ENCODE measurements around the gene BUD31.

Gene BUD31

DNA sequence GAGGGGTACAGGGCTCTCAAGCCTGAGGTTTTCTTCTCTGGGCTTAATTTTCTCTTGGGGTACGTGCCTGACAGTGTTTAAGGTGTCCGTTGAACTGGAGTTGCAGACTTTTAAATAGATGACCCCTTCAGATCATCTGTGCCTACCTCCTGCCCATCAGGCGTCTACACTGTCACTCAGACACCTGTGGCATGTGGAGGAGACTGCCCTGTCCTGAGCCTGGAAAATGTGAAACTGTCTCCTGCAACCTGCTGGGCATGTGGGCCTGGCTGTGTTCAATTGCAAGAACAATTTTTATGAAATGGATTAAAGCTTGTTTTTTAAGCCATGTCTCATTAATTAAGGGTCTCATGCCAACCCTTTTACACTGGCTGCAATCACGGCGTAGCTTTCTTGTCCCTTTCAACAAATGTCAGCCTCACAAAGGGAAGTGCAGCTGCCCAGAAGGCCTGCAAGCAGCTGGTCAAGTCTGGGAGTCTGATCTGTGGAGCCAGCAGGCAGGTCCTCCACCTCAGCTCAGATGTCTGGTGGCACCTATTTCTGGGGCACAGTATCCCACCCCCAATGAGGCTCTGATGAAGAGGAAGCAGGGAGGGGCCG is 48.4 kb downstream of the BUD31 start:
- peak overlapping the region in 1 of 2 donors; percentile 77 for H3K27ac Mint-ChIP-seq
- no peak overlapping the region for H3K4me3 Mint-ChIP-seq
- peaks cover 28% of the 10 kb centered on the region for H3K4me1 Mint-ChIP-seq
- no peaks in the 10 kb centered on the region for H3K9me3 Mint-ChIP-seq
- ATAC-seq, result no peak
- H3K27me3 Mint-ChIP-seq, result no peaks in the 10 kb centered on the region
- DNase-seq, result no peak

DNA sequence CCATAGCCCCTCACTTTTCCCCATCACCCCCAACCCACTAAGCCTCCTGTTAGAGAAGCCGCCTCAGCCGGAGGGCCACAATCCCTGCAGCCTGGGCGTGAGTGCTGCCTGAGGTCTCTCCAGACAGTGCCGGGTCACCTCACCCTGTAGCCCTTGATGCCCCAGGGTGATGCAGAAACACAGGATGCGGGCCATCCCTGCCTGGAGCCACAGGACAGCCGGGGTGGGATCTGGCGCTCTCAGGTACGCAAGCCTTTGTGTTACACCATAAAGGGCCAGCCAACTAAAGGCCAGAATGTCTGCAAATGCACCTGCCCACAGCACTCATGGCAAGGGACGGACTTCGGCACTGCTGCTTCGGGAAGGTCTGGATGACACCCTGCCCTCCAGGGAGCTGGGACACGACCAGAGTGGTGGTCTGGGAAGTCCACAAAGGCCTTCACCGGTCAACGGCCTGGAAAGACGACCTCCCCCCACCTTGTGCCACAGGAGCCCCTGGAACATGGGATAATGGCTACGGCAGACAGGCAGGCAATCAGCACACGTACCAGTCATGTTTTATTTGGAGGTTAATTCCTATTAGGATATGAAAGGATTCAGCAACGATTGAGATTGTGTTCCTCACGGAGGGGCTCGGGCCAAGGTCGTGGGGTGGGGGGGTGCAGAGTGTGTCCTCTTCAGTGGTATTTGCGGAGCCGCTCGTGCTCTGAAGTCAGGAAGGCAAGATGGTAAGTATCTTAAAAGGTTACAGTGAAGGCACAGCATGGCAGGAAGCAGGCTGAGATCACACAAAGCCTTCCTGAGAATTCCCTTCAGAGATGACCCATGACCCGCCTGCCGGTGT is 49.1 kb downstream of the BUD31 start:
- no peak overlapping the region for H3K4me3 Mint-ChIP-seq
- no peaks in the 10 kb centered on the region for H3K9me3 Mint-ChIP-seq
- no peak for ATAC-seq
- DNase-seq, result no peak
- no peaks in the 10 kb centered on the region for H3K27me3 Mint-ChIP-seq
- H3K4me1 Mint-ChIP-seq, result peaks cover 28% of the 10 kb centered on the region
- H3K27ac Mint-ChIP-seq, result no peak overlapping the region

DNA sequence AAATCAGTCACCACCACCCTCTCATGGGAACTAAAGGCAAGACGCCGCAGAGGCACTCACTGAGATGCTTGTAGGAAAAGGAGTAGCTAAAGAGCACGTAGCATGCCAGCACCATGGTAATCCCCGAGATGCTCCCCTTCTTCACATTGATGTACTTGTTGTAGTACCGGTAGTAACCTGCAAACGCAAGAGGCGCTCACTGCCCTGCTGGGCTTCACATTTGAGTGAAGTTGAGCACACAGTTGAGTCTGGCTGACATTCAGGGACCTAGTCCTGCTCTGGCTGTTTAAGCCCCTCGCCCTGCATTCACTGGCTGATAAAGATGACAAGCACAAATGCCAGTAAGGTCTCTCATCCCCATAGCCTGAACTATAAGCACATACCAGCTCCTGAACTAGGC is 50.3 kb downstream of the BUD31 start:
- H3K27ac Mint-ChIP-seq, result peak overlapping the region in 1 of 2 donors; percentile 89
- H3K9me3 Mint-ChIP-seq, result no peaks in the 10 kb centered on the region
- DNase-seq (peak; percentile 30), ATAC-seq (peak; percentile 64)
- no peaks in the 10 kb centered on the region for H3K27me3 Mint-ChIP-seq
- H3K4me3 Mint-ChIP-seq, result no peak overlapping the region
- H3K4me1 Mint-ChIP-seq, result peaks cover 34% of the 10 kb centered on the region

DNA sequence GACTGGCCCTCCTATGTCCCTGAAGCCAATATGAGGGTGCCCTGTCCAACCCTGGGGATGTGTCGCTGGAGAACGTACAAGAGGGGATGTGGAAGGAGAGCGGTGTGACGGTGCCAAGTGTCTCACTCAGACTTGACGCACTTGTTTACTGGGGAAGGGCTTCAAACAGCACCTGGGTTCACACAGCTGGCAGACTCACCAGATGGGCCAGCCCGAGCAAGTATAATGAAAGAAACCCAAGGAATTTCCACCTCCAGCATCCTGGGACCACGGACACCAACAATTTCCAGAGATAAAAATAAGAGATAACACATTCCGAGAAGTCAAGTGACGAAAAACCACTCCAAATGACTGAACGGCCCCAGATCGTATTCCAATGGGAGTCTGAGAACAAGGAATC is 51.9 kb downstream of the BUD31 start:
- H3K27ac Mint-ChIP-seq, result peak overlapping the region; percentile 20 to 64
- H3K4me3 Mint-ChIP-seq, result no peak overlapping the region
- no peak for ATAC-seq
- H3K4me1 Mint-ChIP-seq, result peaks cover 48% of the 10 kb centered on the region
- no peaks in the 10 kb centered on the region for H3K27me3 Mint-ChIP-seq
- DNase-seq, result no peak
- no peaks in the 10 kb centered on the region for H3K9me3 Mint-ChIP-seq

DNA sequence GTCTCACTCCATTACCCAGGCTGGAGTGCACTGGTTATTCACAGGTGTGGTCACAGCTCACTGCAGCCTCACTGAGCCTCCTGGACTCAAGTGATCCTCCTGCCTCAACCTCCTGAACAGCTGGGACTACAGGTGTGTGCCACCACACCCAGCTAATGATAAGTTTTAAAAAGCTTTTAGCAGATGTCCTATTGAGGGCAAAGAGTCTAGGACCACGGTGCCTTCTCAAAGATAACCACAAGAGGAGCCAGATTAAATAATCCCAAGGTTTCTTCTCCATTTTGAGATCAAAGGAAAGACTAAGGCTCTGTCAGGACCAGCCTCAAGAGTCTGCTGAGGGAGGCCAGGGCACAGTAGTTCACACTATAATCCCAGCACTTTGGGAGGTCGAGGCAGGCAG is 52.5 kb downstream of the BUD31 start:
- ATAC-seq, result no peak
- Mint-ChIP-seq H3K4me1 (peaks cover 53% of the 10 kb centered on the region), H3K9me3 (no peaks in the 10 kb centered on the region), H3K4me3 (peak overlapping the region in 1 of 2 donors; percentile 32), H3K27me3 (no peaks in the 10 kb centered on the region), H3K27ac (no peak overlapping the region)
- no peak for DNase-seq

DNA sequence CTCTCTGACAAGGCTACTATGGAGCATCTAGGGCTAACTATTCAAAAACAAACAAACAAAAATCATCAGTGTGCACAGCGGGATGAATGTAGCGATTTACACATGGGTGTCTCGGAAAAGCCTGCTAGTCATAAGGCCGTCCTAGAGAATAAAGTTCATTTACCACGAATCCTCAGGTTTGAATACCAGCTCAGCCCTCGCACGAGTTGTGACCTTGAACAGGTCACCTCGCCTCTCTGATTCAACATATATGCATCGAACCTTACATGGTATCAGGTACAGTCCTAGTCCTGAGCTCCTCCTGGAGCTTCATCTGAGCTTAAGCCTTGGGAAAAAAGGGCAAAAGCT is 56.6 kb downstream of the BUD31 start:
- ATAC-seq (peak; percentile 8), DNase-seq (no peak)
- Mint-ChIP-seq H3K27me3 (no peaks in the 10 kb centered on the region), H3K27ac (peak overlapping the region; percentile 97 to 99), H3K4me3 (peak overlapping the region; percentile 91 to 94), H3K4me1 (peaks cover 33% of the 10 kb centered on the region), H3K9me3 (no peaks in the 10 kb centered on the region)

DNA sequence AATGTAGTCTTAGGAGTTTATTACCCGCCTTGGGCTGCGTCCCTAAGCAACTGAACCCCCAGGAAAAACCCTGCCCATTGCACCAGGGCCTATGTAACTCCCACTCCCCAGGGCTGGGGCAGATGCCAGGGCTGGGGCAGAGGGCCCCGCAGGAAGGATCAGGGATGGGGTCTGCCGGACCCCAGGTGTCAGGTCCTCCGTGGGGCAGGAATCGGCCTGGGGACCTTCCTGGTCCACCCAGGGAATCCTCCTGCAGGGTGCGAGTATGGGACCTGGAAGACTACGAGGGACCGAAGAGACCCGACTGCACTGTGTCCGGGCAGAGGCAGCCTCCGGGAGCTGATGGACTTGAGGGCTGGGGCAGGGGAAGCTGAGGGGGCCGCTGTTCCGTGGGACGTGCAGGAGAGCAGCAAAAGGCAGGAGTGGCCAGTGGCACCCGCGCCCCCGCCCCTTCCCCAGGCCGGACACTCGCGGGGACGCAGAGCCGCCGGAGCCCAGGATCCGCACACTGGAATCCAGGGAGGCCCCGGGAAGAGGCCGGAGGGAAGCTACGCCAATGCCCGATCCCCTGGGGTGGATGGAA is 59.7 kb downstream of the BUD31 start:
- Mint-ChIP-seq H3K4me1 (peaks cover 44% of the 10 kb centered on the region), H3K9me3 (no peaks in the 10 kb centered on the region), H3K4me3 (no peak overlapping the region), H3K27ac (no peak overlapping the region), H3K27me3 (no peaks in the 10 kb centered on the region)
- ATAC-seq (no peak), DNase-seq (no peak)
